PC-3 (cell line): ENCODE data around the gene ANKDD1A. TPM values are rescaled to one million over a fixed set of nuclear protein-coding genes. Genes with fewer than 3 reads are reported as not detected.
A peak's percentile ranks its signal among the peaks of the same experiment; 100 is the strongest.

Source experiments
- ATAC-seq: fragments of 200-7000 bp; cut with Tn5 transposase; 2 replicates; pipeline ENCODE4 v1.9.1; 2020; ENCODE audit warnings: mild to moderate bottlenecking, moderate library complexity
- BruUV-seq: library from RNA; stranded (reverse); fragments of 400-500 nt; replicated peaks from 2 replicates; lab custom pipeline; 2021; lab: Mats Ljungman, UMichigan
- CTCF ChIA-PET: fragments of 300-600 bp; sonication (Branson Sonifier 250); formaldehyde crosslinking; loops from one replicate; lab custom pipeline; 2022; ENCODE audit warnings: antibody characterized with exemption; lab: Charles Lee
- POLR2A ChIA-PET: fragments of 300-600 bp; sonication (Branson Sonifier 250); formaldehyde crosslinking; loops from one replicate; lab custom pipeline; 2022; ENCODE audit warnings: antibody characterized with exemption; ENCODE audit not compliant: unreplicated experiment; lab: Charles Lee
- DNase-seq: peaks from one replicate; pipeline ENCODE4 v3.0.0-alpha.2; 2015
- H2AFZ ChIP-seq: fragments of 300-600 bp; sonication (generic); 2 replicates; pipeline ENCODE4 v1.6.0; 2016; ENCODE audit warnings: antibody characterized with exemption, low read length
- H3F3A ChIP-seq: fragments of 300-600 bp; sonication (generic); one replicate; pipeline ENCODE4 v1.6.0; 2017; ENCODE audit warnings: antibody characterized with exemption, low read length, control low read depth, mild to moderate bottlenecking; ENCODE audit not compliant: unreplicated experiment
- H3K27ac ChIP-seq: fragments of 300-600 bp; sonication (generic); 2 replicates; pipeline ENCODE4 v1.5.1; 2016; ENCODE audit warnings: mild to moderate bottlenecking, low read length
- H3K27me3 ChIP-seq: fragments of 300-600 bp; sonication (generic); 2 replicates; pipeline ENCODE4 v1.6.1; 2016; ENCODE audit warnings: low read length, mixed read lengths
- H3K36me3 ChIP-seq: fragments of 300-600 bp; sonication (generic); 2 replicates; pipeline ENCODE4 v1.6.1; 2016; ENCODE audit warnings: low read depth, mixed run types, low read length, mixed read lengths
- H3K4me1 ChIP-seq: fragments of 300-600 bp; sonication (generic); 2 replicates; pipeline ENCODE4 v1.5.1; 2016; ENCODE audit warnings: low read length; ENCODE audit not compliant: insufficient read depth
- H3K4me2 ChIP-seq: fragments of 300-600 bp; sonication (generic); 2 replicates; pipeline ENCODE4 v1.6.0; 2016; ENCODE audit warnings: low read length
- H3K4me3 ChIP-seq: fragments of 300-600 bp; sonication (generic); 2 replicates; pipeline ENCODE4 v1.5.1; 2016; ENCODE audit warnings: mild to moderate bottlenecking, low read length, mixed read lengths
- H3K79me2 ChIP-seq: fragments of 300-600 bp; sonication (generic); 2 replicates; pipeline ENCODE4 v1.6.1; 2017; ENCODE audit warnings: low read length, mixed read lengths
- H3K9ac ChIP-seq: fragments of 300-600 bp; sonication (generic); 2 replicates; pipeline ENCODE4 v1.6.0; 2016; ENCODE audit warnings: mild to moderate bottlenecking, low read length
- H3K9me2 ChIP-seq: fragments of 300-600 bp; sonication (generic); replicated peaks from 2 replicates; pipeline ENCODE4 v1.6.1; 2016; ENCODE audit warnings: mixed run types, low read length, mixed read lengths
- H3K9me3 ChIP-seq: fragments of 300-600 bp; sonication (generic); 2 replicates; pipeline ENCODE4 v1.6.1; 2016; ENCODE audit warnings: low read length, mixed read lengths
- H4K20me1 ChIP-seq: fragments of 300-600 bp; sonication (generic); 2 replicates; pipeline ENCODE4 v1.6.1; 2016; ENCODE audit warnings: low read length, mixed read lengths
- EZH2 ChIP-seq: fragments of 300-600 bp; sonication (generic); IDR thresholded peaks from one replicate; pipeline ENCODE4 v1.6.1; 2017; ENCODE audit warnings: antibody characterized with exemption, mild to moderate bottlenecking, low read length; ENCODE audit not compliant: unreplicated experiment
- EZH2phosphoT487 ChIP-seq: fragments of 300-600 bp; sonication (generic); IDR thresholded peaks from 2 replicates; pipeline ENCODE4 v1.6.1; 2018; ENCODE audit warnings: mild to moderate bottlenecking, antibody characterized with exemption, low read length, borderline replicate concordance
- intact Hi-C: fragments of 100-400 bp; cut with micrococcal nuclease; formaldehyde crosslinking; loops from 2 replicates; pipeline ENCODE4 v1.9.0; 2023
- total RNA-seq: library from RNA; depleted of rRNA; stranded (reverse); fragments of >200 nt; gene quantifications from 2 replicates; pipeline ENCODE4 v1.2.3, GENCODE V29; 2014
- TF ChIP-seq, protein P1 (sequence below): fragments of 300-600 bp; sonication (generic); conservative IDR thresholded peaks from 2 replicates; pipeline ENCODE4 v1.5.1; 2017; ENCODE audit warnings: antibody characterized with exemption, low read depth, mild to moderate bottlenecking, low read length

ANKDD1A gene
- total RNA-seq, 1 experiment from 2014 or later, result 8.9 TPM

DNA sequence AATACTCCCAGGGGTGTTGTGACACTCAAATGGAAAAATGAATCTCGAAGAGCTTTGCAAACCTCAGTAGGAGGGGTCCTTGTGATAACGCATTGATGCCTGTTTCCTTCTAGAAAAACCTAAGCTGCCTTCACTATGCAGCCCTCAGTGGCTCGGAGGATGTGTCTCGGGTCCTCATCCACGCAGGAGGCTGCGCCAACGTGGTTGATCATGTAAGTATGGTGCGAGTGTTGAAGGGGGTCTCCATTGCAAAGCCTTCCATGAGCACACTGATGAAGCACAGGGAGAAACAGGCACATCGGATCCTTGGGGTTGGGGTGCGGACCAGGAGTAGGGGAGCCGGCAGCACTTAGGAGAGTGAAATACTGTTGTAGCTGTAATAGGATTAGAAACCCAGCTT, 22.3 kb downstream of the ANKDD1A start:
- Histone ChIP-seq H3K36me3 (no peaks in the 10 kb centered on the region), H3K9ac (no peak overlapping the region), H3K9me2 (no peaks in the 10 kb centered on the region), H3K4me1 (no peaks in the 10 kb centered on the region; the same call in 1 of the 2 replicates), H3K79me2 (no peaks in the 10 kb centered on the region), H3K4me3 (no peak overlapping the region), H3K9me3 (no peaks in the 10 kb centered on the region), H3K27ac (no peak overlapping the region), H2AFZ (no peak overlapping the region), H3F3A (no peaks in the 10 kb centered on the region), H3K27me3 (no peaks in the 10 kb centered on the region), H3K4me2 (no peak overlapping the region), H4K20me1 (no peaks in the 10 kb centered on the region)
- no peak for DNase-seq
- no TSS peak for BruUV-seq
- CTCF ChIA-PET, result no interaction called here
- TF ChIP-seq, protein P1, sequence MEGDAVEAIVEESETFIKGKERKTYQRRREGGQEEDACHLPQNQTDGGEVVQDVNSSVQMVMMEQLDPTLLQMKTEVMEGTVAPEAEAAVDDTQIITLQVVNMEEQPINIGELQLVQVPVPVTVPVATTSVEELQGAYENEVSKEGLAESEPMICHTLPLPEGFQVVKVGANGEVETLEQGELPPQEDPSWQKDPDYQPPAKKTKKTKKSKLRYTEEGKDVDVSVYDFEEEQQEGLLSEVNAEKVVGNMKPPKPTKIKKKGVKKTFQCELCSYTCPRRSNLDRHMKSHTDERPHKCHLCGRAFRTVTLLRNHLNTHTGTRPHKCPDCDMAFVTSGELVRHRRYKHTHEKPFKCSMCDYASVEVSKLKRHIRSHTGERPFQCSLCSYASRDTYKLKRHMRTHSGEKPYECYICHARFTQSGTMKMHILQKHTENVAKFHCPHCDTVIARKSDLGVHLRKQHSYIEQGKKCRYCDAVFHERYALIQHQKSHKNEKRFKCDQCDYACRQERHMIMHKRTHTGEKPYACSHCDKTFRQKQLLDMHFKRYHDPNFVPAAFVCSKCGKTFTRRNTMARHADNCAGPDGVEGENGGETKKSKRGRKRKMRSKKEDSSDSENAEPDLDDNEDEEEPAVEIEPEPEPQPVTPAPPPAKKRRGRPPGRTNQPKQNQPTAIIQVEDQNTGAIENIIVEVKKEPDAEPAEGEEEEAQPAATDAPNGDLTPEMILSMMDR, result no peak
- TF ChIP-seq EZH2phosphoT487 (no peak), EZH2 (no peak)
- ATAC-seq, result no peak
- POLR2A ChIA-PET, result no interaction called here
- intact Hi-C loops, result no loop called here

DNA sequence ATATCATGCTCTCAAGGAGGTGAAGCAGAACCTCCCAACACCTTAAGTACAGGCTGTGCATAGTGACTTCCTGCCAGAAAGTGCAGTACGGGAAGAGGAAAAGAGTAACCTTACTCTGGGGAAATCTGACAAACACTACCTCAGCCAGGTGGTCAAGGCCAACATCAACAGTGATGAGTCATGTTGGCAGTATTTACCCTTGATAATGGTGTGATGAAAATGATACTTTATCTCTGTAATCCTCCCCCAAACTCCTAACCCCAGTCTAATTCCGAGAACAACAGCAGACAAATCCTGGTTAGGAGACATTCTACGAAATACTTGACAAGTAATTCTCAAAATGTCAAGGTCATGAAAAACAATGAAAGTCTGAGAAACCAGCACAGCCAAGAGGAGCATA, 26.5 kb downstream of the ANKDD1A start:
- Histone ChIP-seq H2AFZ (no peak overlapping the region), H3K36me3 (no peaks in the 10 kb centered on the region), H4K20me1 (no peaks in the 10 kb centered on the region), H3K4me2 (no peak overlapping the region), H3K9me3 (no peaks in the 10 kb centered on the region), H3K9me2 (no peaks in the 10 kb centered on the region), H3K4me3 (no peak overlapping the region), H3K4me1 (no peaks in the 10 kb centered on the region; the same call in 1 of the 2 replicates), H3K9ac (no peak overlapping the region), H3K79me2 (no peaks in the 10 kb centered on the region), H3F3A (no peaks in the 10 kb centered on the region), H3K27ac (no peak overlapping the region), H3K27me3 (no peaks in the 10 kb centered on the region)
- BruUV-seq, result no TSS peak
- TF ChIP-seq EZH2 (no peak), EZH2phosphoT487 (no peak)
- TF ChIP-seq, protein P1, result no peak
- CTCF ChIA-PET, result no interaction called here
- intact Hi-C loops, result no loop called here
- DNase-seq (peak; percentile 56), ATAC-seq (peak; percentile 61)
- POLR2A ChIA-PET, result interaction anchor here (0.6 kb wide), 1 partner anchor 44 kb away, joined by 5 read pairs; no protein-coding TSS in a partner anchor

- Histone ChIP-seq H3K36me3 (no peaks in the 10 kb centered on the region), H3K4me2 (no peak overlapping the region), H3K27ac (no peak overlapping the region), H3K9ac (no peak overlapping the region), H4K20me1 (no peaks in the 10 kb centered on the region), H3K9me2 (no peaks in the 10 kb centered on the region), H3K9me3 (no peaks in the 10 kb centered on the region), H3K79me2 (no peaks in the 10 kb centered on the region), H3K27me3 (no peaks in the 10 kb centered on the region), H2AFZ (no peak overlapping the region), H3K4me1 (no peaks in the 10 kb centered on the region; the same call in 1 of the 2 replicates), H3F3A (no peaks in the 10 kb centered on the region), H3K4me3 (no peak overlapping the region)
- ATAC-seq, result no peak
- TF ChIP-seq EZH2phosphoT487, result no peak
- TF ChIP-seq, protein P1, result no peak
- TF ChIP-seq EZH2, result no peak
- no TSS peak for BruUV-seq
- intact Hi-C loops, result no loop called here
- ChIA-PET CTCF (no interaction called here), POLR2A (no interaction called here)
- no peak for DNase-seq
Measured at GRCh38 chr15:64942356-64942755, 30.7 kb downstream of the ANKDD1A start.
